Measurements from ENCODE around the gene HOXC10. TPM values are rescaled to one million over a fixed set of nuclear protein-coding genes. Genes with fewer than 3 reads are reported as not detected.

Gene HOXC10
- not detected for polyA plus RNA-seq (2013, experiment 1 of 2)
- polyA plus RNA-seq (2013, experiment 2 of 2), result not detected

- Histone ChIP-seq H3K36me3 (ENCODE audit: control insufficient read depth, insufficient read depth, low read length) (no peaks in the 10 kb centered on the region), H3K79me1 (ENCODE audit: low read length) (no peaks in the 10 kb centered on the region), H2BK120ac (ENCODE audit: low read depth, low read length) (no peak within 1 kb of the TSS), H3K23ac (ENCODE audit: low read length) (no peak within 1 kb of the TSS), H3K27me3 (ENCODE audit: insufficient read depth, low read length, poor library complexity) (peaks cover 88% of the 10 kb centered on the region), H2AK5ac (ENCODE audit: low read length) (no peak within 1 kb of the TSS), H4K5ac (ENCODE audit: low read length) (no peak within 1 kb of the TSS), H3K9ac (ENCODE audit: low read length) (no peak within 1 kb of the TSS), H3K4me3 (ENCODE audit: low read length) (no peak within 1 kb of the TSS), H2BK5ac (ENCODE audit: low read length) (no peak within 1 kb of the TSS), H3K4ac (ENCODE audit: low read depth, low read length) (no peak within 1 kb of the TSS), H3K4me2 (ENCODE audit: low read length) (no peak within 1 kb of the TSS), H3K4me1 (ENCODE audit: control insufficient read depth, low read depth, low read length) (no peaks in the 10 kb centered on the region), H3K79me2 (ENCODE audit: control insufficient read depth, insufficient read depth, low read length) (no peaks in the 10 kb centered on the region), H4K8ac (ENCODE audit: low read depth, low read length) (no peak within 1 kb of the TSS), H2BK15ac (replicated peaks; ENCODE audit: low read depth) (no peak within 1 kb of the TSS), H3K18ac (ENCODE audit: low read length) (no peak within 1 kb of the TSS), H3K27ac (ENCODE audit: low read depth, low read length) (no peak within 1 kb of the TSS), H3K56ac (ENCODE audit: low read length) (no peak within 1 kb of the TSS)
- peak; percentile 92 for DNase-seq
- WGBS (ENCODE audit: extremely low coverage, insufficient coverage, low lambda C conversion rate), result no CpG with 5 or more reads among the region's 55 CpGs
Measured at GRCh38 chr12:53984901-53985691, at the start of gene HOXC10. TSS of gene HOXC10 (plus strand) at chr12:53985146. CDS start at chr12:53985260, 114 bp downstream.

DNA sequence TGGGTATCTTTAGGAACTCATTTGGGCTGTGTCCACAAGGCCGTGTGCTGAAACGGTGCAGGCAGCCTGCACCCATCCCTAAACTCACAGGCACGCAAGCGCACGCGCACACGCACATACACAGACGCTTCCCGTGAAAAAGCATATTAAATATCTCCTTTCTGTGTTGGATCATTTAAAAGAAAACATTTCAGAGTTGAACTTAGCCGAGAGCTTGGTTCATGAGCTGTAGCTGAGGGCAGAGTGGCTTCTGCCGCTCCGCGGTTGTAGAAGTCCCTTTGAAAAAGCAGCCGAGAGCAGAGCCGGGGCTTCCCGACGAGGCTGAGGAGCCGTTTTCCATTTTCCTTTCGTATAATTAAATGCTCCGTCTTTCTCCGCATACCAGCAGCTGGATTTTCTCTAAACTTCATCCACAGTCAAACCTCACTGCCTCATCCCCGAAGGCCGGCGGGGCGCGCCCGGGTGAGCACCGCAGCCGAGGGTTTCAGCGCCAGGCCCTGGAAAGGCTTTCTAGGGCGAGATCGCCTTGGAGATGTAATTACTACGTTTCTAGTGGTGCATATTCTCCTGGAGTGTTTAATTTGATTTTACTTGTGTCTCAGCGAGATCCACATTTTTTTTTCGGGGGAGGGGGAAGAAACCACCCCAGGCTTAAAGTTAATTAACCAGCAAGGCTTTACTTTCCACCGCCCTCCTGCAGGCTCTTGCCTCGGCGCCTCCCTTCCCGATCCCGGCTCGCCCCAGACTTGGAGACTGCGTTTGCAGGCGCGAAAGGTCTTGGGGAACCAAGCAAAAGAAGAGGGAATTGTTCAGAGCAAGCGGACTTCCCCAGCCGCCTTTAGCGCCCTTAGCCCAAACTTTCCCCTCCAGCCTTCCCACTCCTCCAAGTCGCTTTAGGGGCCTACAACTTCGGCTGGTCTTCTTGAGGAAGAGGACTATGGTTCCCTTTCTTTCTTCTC lies 49.3 kb upstream of the HOXC10 start:
- Histone ChIP-seq H2BK5ac (ENCODE audit: low read length) (no peak overlapping the region), H4K5ac (ENCODE audit: low read length) (no peak overlapping the region), H3K27ac (ENCODE audit: low read depth, low read length) (no peak overlapping the region), H3K27me3 (ENCODE audit: insufficient read depth, low read length, poor library complexity) (peaks cover 98% of the 10 kb centered on the region), H3K79me2 (ENCODE audit: control insufficient read depth, insufficient read depth, low read length) (no peaks in the 10 kb centered on the region), H3K9ac (ENCODE audit: low read length) (no peak overlapping the region), H3K4me3 (ENCODE audit: low read length) (no peak overlapping the region), H3K56ac (ENCODE audit: low read length) (no peak overlapping the region), H2BK15ac (replicated peaks; ENCODE audit: low read depth) (no peak overlapping the region), H4K8ac (ENCODE audit: low read depth, low read length) (no peak overlapping the region), H3K4me1 (ENCODE audit: control insufficient read depth, low read depth, low read length) (no peaks in the 10 kb centered on the region), H2AK5ac (ENCODE audit: low read length) (no peak overlapping the region), H3K4me2 (ENCODE audit: low read length) (no peak overlapping the region), H3K4ac (ENCODE audit: low read depth, low read length) (no peak overlapping the region), H3K23ac (ENCODE audit: low read length) (no peak overlapping the region), H2BK120ac (ENCODE audit: low read depth, low read length) (no peak overlapping the region), H3K18ac (ENCODE audit: low read length) (no peak overlapping the region), H3K79me1 (ENCODE audit: low read length) (no peaks in the 10 kb centered on the region), H3K36me3 (ENCODE audit: control insufficient read depth, insufficient read depth, low read length) (no peaks in the 10 kb centered on the region)
- no CpG with 5 or more reads among the region's 49 CpGs for WGBS (ENCODE audit: extremely low coverage, insufficient coverage, low lambda C conversion rate)
- DNase-seq, result no peak

GRCh38 chr12:53937099-53937498 lies 47.8 kb upstream of the HOXC10 start:
- H3K4ac ChIP-seq (ENCODE audit: low read depth, low read length), result no peak overlapping the region
- no peak overlapping the region for H3K18ac ChIP-seq (ENCODE audit: low read length)
- peaks cover 97% of the 10 kb centered on the region for H3K27me3 ChIP-seq (ENCODE audit: insufficient read depth, low read length, poor library complexity)
- H4K8ac ChIP-seq (ENCODE audit: low read depth, low read length), result no peak overlapping the region
- no peaks in the 10 kb centered on the region for H3K79me2 ChIP-seq (ENCODE audit: control insufficient read depth, insufficient read depth, low read length)
- H3K27ac ChIP-seq (ENCODE audit: low read depth, low read length), result no peak overlapping the region
- no peak overlapping the region for H3K4me2 ChIP-seq (ENCODE audit: low read length)
- no peak overlapping the region for H3K56ac ChIP-seq (ENCODE audit: low read length)
- H2BK120ac ChIP-seq (ENCODE audit: low read depth, low read length), result no peak overlapping the region
- no peak overlapping the region for H4K5ac ChIP-seq (ENCODE audit: low read length)
- no peaks in the 10 kb centered on the region for H3K4me1 ChIP-seq (ENCODE audit: control insufficient read depth, low read depth, low read length)
- H3K23ac ChIP-seq (ENCODE audit: low read length), result no peak overlapping the region
- H3K4me3 ChIP-seq (ENCODE audit: low read length), result no peak overlapping the region
- no CpG with 5 or more reads among the region's 12 CpGs for WGBS (ENCODE audit: extremely low coverage, insufficient coverage, low lambda C conversion rate)
- H3K9ac ChIP-seq (ENCODE audit: low read length), result no peak overlapping the region
- DNase-seq, result no peak
- H2AK5ac ChIP-seq (ENCODE audit: low read length), result no peak overlapping the region
- no peaks in the 10 kb centered on the region for H3K36me3 ChIP-seq (ENCODE audit: control insufficient read depth, insufficient read depth, low read length)
- H2BK5ac ChIP-seq (ENCODE audit: low read length), result no peak overlapping the region
- no peak overlapping the region for H2BK15ac ChIP-seq (replicated peaks; ENCODE audit: low read depth)
- no peaks in the 10 kb centered on the region for H3K79me1 ChIP-seq (ENCODE audit: low read length)

- H3K27ac ChIP-seq (ENCODE audit: low read depth, low read length), result no peak overlapping the region
- WGBS (ENCODE audit: extremely low coverage, insufficient coverage, low lambda C conversion rate), result no CpG with 5 or more reads among the region's 23 CpGs
Measured at GRCh38 chr12:53937596-53938325, 47.2 kb upstream of the HOXC10 start.

GRCh38 chr12:53938326-53939140 lies 46.4 kb upstream of the HOXC10 start, which contains the start of gene HOXC13:
TSS of gene HOXC13 (plus strand) at chr12:53938831. CDS start at chr12:53938907, 76 bp downstream.
- Histone ChIP-seq H3K27me3 (ENCODE audit: insufficient read depth, low read length, poor library complexity) (peaks cover 89% of the 10 kb centered on the region), H3K4ac (ENCODE audit: low read depth, low read length) (no peak within 1 kb of the TSS), H3K4me2 (ENCODE audit: low read length) (no peak within 1 kb of the TSS), H2BK120ac (ENCODE audit: low read depth, low read length) (no peak within 1 kb of the TSS), H3K79me2 (ENCODE audit: control insufficient read depth, insufficient read depth, low read length) (no peaks in the 10 kb centered on the region), H3K9ac (ENCODE audit: low read length) (no peak within 1 kb of the TSS), H3K4me3 (ENCODE audit: low read length) (no peak within 1 kb of the TSS), H3K36me3 (ENCODE audit: control insufficient read depth, insufficient read depth, low read length) (no peaks in the 10 kb centered on the region), H3K79me1 (ENCODE audit: low read length) (no peaks in the 10 kb centered on the region), H4K8ac (ENCODE audit: low read depth, low read length) (no peak within 1 kb of the TSS), H2AK5ac (ENCODE audit: low read length) (no peak within 1 kb of the TSS), H3K4me1 (ENCODE audit: control insufficient read depth, low read depth, low read length) (no peaks in the 10 kb centered on the region), H2BK5ac (ENCODE audit: low read length) (no peak within 1 kb of the TSS), H4K5ac (ENCODE audit: low read length) (no peak within 1 kb of the TSS), H3K23ac (ENCODE audit: low read length) (no peak within 1 kb of the TSS), H3K27ac (ENCODE audit: low read depth, low read length) (no peak within 1 kb of the TSS), H3K56ac (ENCODE audit: low read length) (no peak within 1 kb of the TSS), H3K18ac (ENCODE audit: low read length) (no peak within 1 kb of the TSS), H2BK15ac (replicated peaks; ENCODE audit: low read depth) (no peak within 1 kb of the TSS)
- WGBS (ENCODE audit: extremely low coverage, insufficient coverage, low lambda C conversion rate), result no CpG with 5 or more reads among the region's 56 CpGs
- peak; percentile 92 for DNase-seq

More at GRCh38 chr12:53937596-53938325, 47.2 kb upstream of the HOXC10 start:
- Histone ChIP-seq H3K4me3 (ENCODE audit: low read length) (no peak overlapping the region), H2AK5ac (ENCODE audit: low read length) (no peak overlapping the region), H2BK120ac (ENCODE audit: low read depth, low read length) (no peak overlapping the region), H3K9ac (ENCODE audit: low read length) (no peak overlapping the region), H3K56ac (ENCODE audit: low read length) (no peak overlapping the region), H3K36me3 (ENCODE audit: control insufficient read depth, insufficient read depth, low read length) (no peaks in the 10 kb centered on the region), H3K4me2 (ENCODE audit: low read length) (no peak overlapping the region), H4K8ac (ENCODE audit: low read depth, low read length) (no peak overlapping the region), H3K4me1 (ENCODE audit: control insufficient read depth, low read depth, low read length) (no peaks in the 10 kb centered on the region), H3K79me1 (ENCODE audit: low read length) (no peaks in the 10 kb centered on the region), H2BK5ac (ENCODE audit: low read length) (no peak overlapping the region), H3K79me2 (ENCODE audit: control insufficient read depth, insufficient read depth, low read length) (no peaks in the 10 kb centered on the region), H3K18ac (ENCODE audit: low read length) (no peak overlapping the region), H2BK15ac (replicated peaks; ENCODE audit: low read depth) (no peak overlapping the region), H3K27me3 (ENCODE audit: insufficient read depth, low read length, poor library complexity) (peaks cover 95% of the 10 kb centered on the region), H4K5ac (ENCODE audit: low read length) (no peak overlapping the region), H3K4ac (ENCODE audit: low read depth, low read length) (no peak overlapping the region), H3K23ac (ENCODE audit: low read length) (no peak overlapping the region)
- DNase-seq, result no peak
